GM23338 (cell line): ENCODE measurements around the gene BEND6.

Experiments
- EZH2phosphoT487 ChIP-seq: fragments of 200-600 bp; sonication (generic); IDR thresholded peaks from one replicate; pipeline ENCODE4 v1.8.1; 2018; ENCODE audit warnings: antibody characterized with exemption; ENCODE audit not compliant: unreplicated experiment
- POLR2AphosphoS5 ChIP-seq: IDR thresholded peaks from 2 replicates; pipeline ENCODE4 v1.6.1; 2016; ENCODE audit warnings: antibody characterized with exemption, low read depth
- TF ChIP-seq, protein P1 (sequence below): IDR thresholded peaks from one replicate; pipeline ENCODE4 v1.6.1; 2018; ENCODE audit warnings: antibody characterized with exemption; ENCODE audit not compliant: unreplicated experiment
- TF ChIP-seq, protein P2 (sequence below), 2 experiments: fragments of 200-600 bp in 1 of 2; sonication (generic) in 1 of 2; conservative IDR thresholded peaks; 2 replicates each; pipeline versions ENCODE4 v1.5.1 to v1.6.1; 2016 to 2017; ENCODE audit warnings: antibody characterized with exemption in 2 of 2, low read depth in 2 of 2, mild to moderate bottlenecking in 2 of 2, moderate library complexity in 1 of 2

DNA sequence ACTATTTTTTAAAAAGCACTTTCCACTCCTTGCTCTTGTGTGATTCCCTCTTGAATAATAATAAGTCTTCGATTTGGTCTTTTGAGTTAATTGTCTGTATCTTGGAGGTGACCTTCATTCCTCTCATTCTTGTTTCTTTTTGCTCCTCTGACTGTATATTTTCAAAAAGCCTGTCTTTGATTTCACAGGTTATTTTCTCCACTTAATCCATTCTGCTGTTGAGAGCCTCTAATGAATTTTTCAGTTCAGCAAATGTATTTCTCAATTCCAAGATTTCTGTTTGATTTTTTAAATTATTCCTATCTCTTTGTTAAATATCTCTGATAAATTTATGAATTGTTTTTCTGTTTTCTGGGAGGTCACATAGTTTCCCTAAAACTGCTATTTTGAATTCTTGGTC lies 69.9 kb downstream of the BEND6 start:
- TF ChIP-seq POLR2AphosphoS5 (no peak), EZH2phosphoT487 (no peak)
- TF ChIP-seq, protein P1, sequence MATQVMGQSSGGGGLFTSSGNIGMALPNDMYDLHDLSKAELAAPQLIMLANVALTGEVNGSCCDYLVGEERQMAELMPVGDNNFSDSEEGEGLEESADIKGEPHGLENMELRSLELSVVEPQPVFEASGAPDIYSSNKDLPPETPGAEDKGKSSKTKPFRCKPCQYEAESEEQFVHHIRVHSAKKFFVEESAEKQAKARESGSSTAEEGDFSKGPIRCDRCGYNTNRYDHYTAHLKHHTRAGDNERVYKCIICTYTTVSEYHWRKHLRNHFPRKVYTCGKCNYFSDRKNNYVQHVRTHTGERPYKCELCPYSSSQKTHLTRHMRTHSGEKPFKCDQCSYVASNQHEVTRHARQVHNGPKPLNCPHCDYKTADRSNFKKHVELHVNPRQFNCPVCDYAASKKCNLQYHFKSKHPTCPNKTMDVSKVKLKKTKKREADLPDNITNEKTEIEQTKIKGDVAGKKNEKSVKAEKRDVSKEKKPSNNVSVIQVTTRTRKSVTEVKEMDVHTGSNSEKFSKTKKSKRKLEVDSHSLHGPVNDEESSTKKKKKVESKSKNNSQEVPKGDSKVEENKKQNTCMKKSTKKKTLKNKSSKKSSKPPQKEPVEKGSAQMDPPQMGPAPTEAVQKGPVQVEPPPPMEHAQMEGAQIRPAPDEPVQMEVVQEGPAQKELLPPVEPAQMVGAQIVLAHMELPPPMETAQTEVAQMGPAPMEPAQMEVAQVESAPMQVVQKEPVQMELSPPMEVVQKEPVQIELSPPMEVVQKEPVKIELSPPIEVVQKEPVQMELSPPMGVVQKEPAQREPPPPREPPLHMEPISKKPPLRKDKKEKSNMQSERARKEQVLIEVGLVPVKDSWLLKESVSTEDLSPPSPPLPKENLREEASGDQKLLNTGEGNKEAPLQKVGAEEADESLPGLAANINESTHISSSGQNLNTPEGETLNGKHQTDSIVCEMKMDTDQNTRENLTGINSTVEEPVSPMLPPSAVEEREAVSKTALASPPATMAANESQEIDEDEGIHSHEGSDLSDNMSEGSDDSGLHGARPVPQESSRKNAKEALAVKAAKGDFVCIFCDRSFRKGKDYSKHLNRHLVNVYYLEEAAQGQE, result no peak
- TF ChIP-seq, protein P2, sequence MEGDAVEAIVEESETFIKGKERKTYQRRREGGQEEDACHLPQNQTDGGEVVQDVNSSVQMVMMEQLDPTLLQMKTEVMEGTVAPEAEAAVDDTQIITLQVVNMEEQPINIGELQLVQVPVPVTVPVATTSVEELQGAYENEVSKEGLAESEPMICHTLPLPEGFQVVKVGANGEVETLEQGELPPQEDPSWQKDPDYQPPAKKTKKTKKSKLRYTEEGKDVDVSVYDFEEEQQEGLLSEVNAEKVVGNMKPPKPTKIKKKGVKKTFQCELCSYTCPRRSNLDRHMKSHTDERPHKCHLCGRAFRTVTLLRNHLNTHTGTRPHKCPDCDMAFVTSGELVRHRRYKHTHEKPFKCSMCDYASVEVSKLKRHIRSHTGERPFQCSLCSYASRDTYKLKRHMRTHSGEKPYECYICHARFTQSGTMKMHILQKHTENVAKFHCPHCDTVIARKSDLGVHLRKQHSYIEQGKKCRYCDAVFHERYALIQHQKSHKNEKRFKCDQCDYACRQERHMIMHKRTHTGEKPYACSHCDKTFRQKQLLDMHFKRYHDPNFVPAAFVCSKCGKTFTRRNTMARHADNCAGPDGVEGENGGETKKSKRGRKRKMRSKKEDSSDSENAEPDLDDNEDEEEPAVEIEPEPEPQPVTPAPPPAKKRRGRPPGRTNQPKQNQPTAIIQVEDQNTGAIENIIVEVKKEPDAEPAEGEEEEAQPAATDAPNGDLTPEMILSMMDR (conservative IDR thresholded peaks at IDR 0.05; ENCODE audit: low read depth in 2 of 2), result no peak
